ENCODE results near the gene UVRAG. TPM values are rescaled to one million over a fixed set of nuclear protein-coding genes. Genes with fewer than 3 reads are reported as not detected.

UVRAG gene
- total RNA-seq, 1 donor from 2014 or later: 14.7 TPM

DNA sequence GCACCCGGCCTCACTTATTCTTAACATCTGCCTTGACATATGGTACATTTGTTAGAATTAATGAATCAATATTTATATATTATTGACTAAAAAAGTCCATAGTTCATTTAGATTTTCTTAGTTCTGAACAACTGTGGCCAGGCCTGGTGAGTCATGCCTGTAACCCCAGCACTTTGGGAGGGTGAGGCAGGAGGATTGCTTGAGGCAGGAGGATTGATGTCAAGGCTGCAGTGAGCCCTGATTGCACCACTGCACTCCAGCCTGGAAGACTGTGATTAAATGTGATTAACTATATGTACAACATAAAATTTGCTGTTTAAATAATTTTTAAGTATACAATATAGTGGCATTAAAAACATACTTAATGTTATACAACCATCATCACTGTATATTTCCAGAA, 5.6 kb downstream of the UVRAG start:
- no peak overlapping the region for H3K4me3 ChIP-seq
- H3K9me3 ChIP-seq: no peaks in the 10 kb centered on the region
- H3K36me3 ChIP-seq: no peaks in the 10 kb centered on the region
- no peaks in the 10 kb centered on the region for H3K27me3 ChIP-seq
- no peak for DNase-seq (ENCODE audit: extremely low spot score in 2 of 2)
- intact Hi-C loops (cut with DNase I): no loop called here
- TF ChIP-seq, protein P1, sequence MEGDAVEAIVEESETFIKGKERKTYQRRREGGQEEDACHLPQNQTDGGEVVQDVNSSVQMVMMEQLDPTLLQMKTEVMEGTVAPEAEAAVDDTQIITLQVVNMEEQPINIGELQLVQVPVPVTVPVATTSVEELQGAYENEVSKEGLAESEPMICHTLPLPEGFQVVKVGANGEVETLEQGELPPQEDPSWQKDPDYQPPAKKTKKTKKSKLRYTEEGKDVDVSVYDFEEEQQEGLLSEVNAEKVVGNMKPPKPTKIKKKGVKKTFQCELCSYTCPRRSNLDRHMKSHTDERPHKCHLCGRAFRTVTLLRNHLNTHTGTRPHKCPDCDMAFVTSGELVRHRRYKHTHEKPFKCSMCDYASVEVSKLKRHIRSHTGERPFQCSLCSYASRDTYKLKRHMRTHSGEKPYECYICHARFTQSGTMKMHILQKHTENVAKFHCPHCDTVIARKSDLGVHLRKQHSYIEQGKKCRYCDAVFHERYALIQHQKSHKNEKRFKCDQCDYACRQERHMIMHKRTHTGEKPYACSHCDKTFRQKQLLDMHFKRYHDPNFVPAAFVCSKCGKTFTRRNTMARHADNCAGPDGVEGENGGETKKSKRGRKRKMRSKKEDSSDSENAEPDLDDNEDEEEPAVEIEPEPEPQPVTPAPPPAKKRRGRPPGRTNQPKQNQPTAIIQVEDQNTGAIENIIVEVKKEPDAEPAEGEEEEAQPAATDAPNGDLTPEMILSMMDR (IDR thresholded peaks at IDR 0.05): no peak
- TF ChIP-seq POLR2AphosphoS5 (IDR thresholded peaks at IDR 0.05; ENCODE audit: insufficient read depth in 1 of 2, low read depth in 1 of 2): no peak
- TF ChIP-seq POLR2A (IDR thresholded peaks at IDR 0.05): no peak
- H3K4me1 ChIP-seq: peaks cover 65% of the 10 kb centered on the region
- H3K27ac ChIP-seq: no peak overlapping the region

DNA sequence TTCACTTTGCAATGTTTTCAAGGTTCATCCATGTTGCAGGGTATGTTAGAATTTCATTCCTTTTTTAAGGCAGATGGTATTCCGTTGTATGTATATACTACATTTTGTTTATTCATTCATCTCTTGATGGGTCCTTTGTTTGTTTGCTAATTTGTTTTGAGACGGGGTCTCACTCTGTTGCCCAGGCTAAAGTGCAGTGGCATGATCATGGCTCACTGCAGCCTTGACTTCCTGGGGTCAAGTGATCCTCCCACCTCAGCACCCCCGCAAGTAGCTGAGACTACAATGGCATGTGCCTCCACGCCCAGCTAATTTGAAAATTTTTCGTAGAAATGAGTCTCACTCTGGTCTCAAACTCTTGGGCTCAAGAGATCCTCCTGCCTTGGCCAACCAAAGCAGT, 6.2 kb downstream of the UVRAG start:
- DNase-seq (ENCODE audit: extremely low spot score in 2 of 2): no peak
- TF ChIP-seq POLR2A (IDR thresholded peaks at IDR 0.05) (no peak), POLR2AphosphoS5 (IDR thresholded peaks at IDR 0.05; ENCODE audit: insufficient read depth in 1 of 2, low read depth in 1 of 2) (no peak)
- TF ChIP-seq, protein P1 (IDR thresholded peaks at IDR 0.05): no peak
- H3K36me3 ChIP-seq: no peaks in the 10 kb centered on the region
- H3K27ac ChIP-seq: no peak overlapping the region
- no peaks in the 10 kb centered on the region for H3K27me3 ChIP-seq
- H3K4me1 ChIP-seq: peaks cover 66% of the 10 kb centered on the region
- no peak overlapping the region for H3K4me3 ChIP-seq
- H3K9me3 ChIP-seq: no peaks in the 10 kb centered on the region
- intact Hi-C loops (cut with DNase I): no loop called here

DNA sequence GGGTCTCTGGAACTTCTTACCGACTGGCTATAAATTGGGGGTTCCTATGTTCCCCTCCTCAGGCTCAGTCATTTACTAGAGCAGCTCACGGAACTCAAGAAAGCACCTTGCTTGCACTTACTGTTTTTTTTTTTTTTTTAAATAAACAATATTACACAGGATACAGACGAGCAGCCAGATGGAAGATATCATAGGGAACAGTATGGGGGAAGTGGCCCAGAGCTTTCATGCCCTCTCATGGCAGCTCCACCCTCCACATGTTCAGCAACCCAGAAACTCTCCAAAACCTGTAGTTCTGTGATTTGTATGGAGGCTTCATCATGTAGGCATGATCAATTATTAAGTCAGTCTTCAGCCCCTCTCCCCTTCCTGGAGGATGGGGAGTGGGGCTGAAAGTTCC, 7.5 kb downstream of the UVRAG start:
- intact Hi-C loops (cut with DNase I): no loop called here
- peak overlapping the region; percentile 18 for H3K27ac ChIP-seq
- H3K36me3 ChIP-seq: no peaks in the 10 kb centered on the region
- no peaks in the 10 kb centered on the region for H3K27me3 ChIP-seq
- no peak for DNase-seq (ENCODE audit: extremely low spot score in 2 of 2)
- no peaks in the 10 kb centered on the region for H3K9me3 ChIP-seq
- H3K4me1 ChIP-seq: peaks cover 64% of the 10 kb centered on the region
- TF ChIP-seq POLR2AphosphoS5 (IDR thresholded peaks at IDR 0.05; ENCODE audit: insufficient read depth in 1 of 2, low read depth in 1 of 2): no peak
- TF ChIP-seq, protein P1 (IDR thresholded peaks at IDR 0.05): no peak
- TF ChIP-seq POLR2A (IDR thresholded peaks at IDR 0.05): no peak
- no peak overlapping the region for H3K4me3 ChIP-seq

DNA sequence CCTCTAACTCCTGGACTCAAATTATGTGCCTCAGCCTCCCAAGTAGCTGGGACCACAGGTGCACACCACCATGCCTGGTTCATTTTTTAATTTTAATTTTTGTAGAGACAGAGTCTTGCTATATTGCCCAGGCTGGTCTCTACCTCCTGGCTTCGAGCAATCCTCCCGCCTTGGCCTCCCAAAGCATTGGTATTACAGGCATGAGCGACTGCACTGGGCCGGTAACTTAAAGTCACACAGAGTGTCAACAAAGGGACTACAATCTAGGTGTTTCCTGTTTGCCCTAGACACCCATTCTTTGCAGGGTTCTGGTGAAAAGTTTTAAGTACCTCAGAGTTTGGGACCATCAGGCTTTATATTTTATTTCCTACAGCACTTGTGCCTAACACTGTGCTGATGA, 8.4 kb downstream of the UVRAG start:
- intact Hi-C loops (cut with DNase I): no loop called here
- no peak for DNase-seq (ENCODE audit: extremely low spot score in 2 of 2)
- H3K27me3 ChIP-seq: no peaks in the 10 kb centered on the region
- TF ChIP-seq, protein P1 (IDR thresholded peaks at IDR 0.05): no peak
- TF ChIP-seq POLR2A (IDR thresholded peaks at IDR 0.05): no peak
- TF ChIP-seq POLR2AphosphoS5 (IDR thresholded peaks at IDR 0.05; ENCODE audit: insufficient read depth in 1 of 2, low read depth in 1 of 2): no peak
- H3K27ac ChIP-seq: no peak overlapping the region
- H3K4me1 ChIP-seq: peaks cover 62% of the 10 kb centered on the region
- no peak overlapping the region for H3K4me3 ChIP-seq
- H3K9me3 ChIP-seq: no peaks in the 10 kb centered on the region
- H3K36me3 ChIP-seq: no peaks in the 10 kb centered on the region

DNA sequence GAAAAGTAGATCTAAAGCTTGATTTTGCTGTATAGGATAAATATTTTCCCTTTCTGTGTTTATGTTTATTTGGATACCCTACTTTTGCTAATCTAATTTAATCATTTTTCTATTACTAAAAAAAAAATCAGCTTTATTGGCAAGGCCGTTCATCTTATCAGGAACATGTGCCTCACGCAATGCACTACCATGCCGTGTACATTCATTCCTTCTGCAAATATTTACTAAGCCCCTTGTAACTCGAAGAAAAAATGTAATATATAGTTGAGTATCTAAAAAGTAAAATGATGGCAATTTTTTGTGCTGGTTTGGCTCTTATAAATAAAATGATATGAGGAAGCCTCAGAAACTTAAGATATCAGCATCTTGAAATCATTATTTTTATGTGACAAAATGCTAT, 8.9 kb downstream of the UVRAG start:
- Histone ChIP-seq H3K4me3 (no peak overlapping the region), H3K4me1 (peaks cover 56% of the 10 kb centered on the region), H3K36me3 (no peaks in the 10 kb centered on the region), H3K9me3 (no peaks in the 10 kb centered on the region), H3K27me3 (no peaks in the 10 kb centered on the region), H3K27ac (no peak overlapping the region)
- TF ChIP-seq, protein P1 (IDR thresholded peaks at IDR 0.05): no peak
- TF ChIP-seq POLR2A (IDR thresholded peaks at IDR 0.05) (no peak), POLR2AphosphoS5 (IDR thresholded peaks at IDR 0.05; ENCODE audit: insufficient read depth in 1 of 2, low read depth in 1 of 2) (no peak)
- intact Hi-C loops (cut with DNase I): no loop called here
- no peak for DNase-seq (ENCODE audit: extremely low spot score in 2 of 2)
